SK-N-MC (cell line): Measurements from ENCODE around the gene DUSP14.

Source experiments
- EZH2 ChIP-seq: fragments of 200-600 bp; sonication (generic); IDR thresholded peaks from one replicate; pipeline ENCODE4 v1.6.1; 2017; ENCODE audit warnings: antibody characterized with exemption
- POLR2AphosphoS5 ChIP-seq: IDR thresholded peaks from 2 replicates; pipeline ENCODE4 v1.6.1; 2012; ENCODE audit warnings: mild to moderate bottlenecking, low read depth, low read length, borderline replicate concordance

- TF ChIP-seq POLR2AphosphoS5 (no peak), EZH2 (no peak)
Measured at GRCh38 chr17:37510056-37510455, 20.4 kb downstream of the DUSP14 start.
